Body of pancreas (tissue), 4 donors: ENCODE measurements around the gene C2orf81. TPM values are rescaled to one million over a fixed set of nuclear protein-coding genes. Genes with fewer than 3 reads are reported as not detected.

Experiments
- ATAC-seq: fragments of 150-250 bp; one replicate; pipeline ENCODE4 v1.9.1; 2016
- DNase-seq, 4 donors: peaks; one replicate each; pipeline ENCODE4 v3.0.0-alpha.2; 2019
- H3K27ac ChIP-seq, 4 donors: fragments of 200-600 bp; sonication (generic); 1 replicate in 3 of 4; 2 replicates in 1 of 4; pipeline versions ENCODE4 v1.5.1 to v1.6.1; 2016 to 2019; ENCODE audit warnings: mild to moderate bottlenecking in 1 of 4, mixed read lengths in 1 of 4, moderate library complexity in 1 of 4
- H3K27me3 ChIP-seq, 2 donors: fragments of 200-600 bp; sonication (generic); one replicate each; pipeline ENCODE4 v1.6.0; 2016; ENCODE audit warnings: mild to moderate bottlenecking in 1 of 2
- H3K36me3 ChIP-seq, 2 donors: fragments of 200-600 bp; sonication (generic); replicated peaks in 1 of 2; 2 replicates each; pipeline ENCODE4 v1.5.1; 2016; ENCODE audit warnings: low read depth in 2 of 2; ENCODE audit not compliant: insufficient read depth in 1 of 2
- H3K4me1 ChIP-seq: fragments of 200-600 bp; sonication (generic); one replicate; pipeline ENCODE4 v1.6.0; 2016
- H3K4me3 ChIP-seq, 2 donors: fragments of 200-600 bp; sonication (generic); 1 replicate in 1 of 2; 2 replicates in 1 of 2; pipeline ENCODE4 v1.5.1; 2016 to 2019
- H3K9me3 ChIP-seq, 3 donors: fragments of 200-600 bp; sonication (generic); 1 replicate in 2 of 3; 2 replicates in 1 of 3; pipeline ENCODE4 v1.5.1; 2016
- POLR2A ChIP-seq, 3 donors: fragments of 450-650 bp; IDR thresholded peaks; one replicate each; pipeline ENCODE4 v1.6.1; 2016; ENCODE audit warnings: antibody characterized with exemption in 3 of 3, mild to moderate bottlenecking in 2 of 3
- WGBS, 2 donors: methylation state at CpG; one replicate each; pipeline ENCODE4 v1.1.5; 2017; 5-methylcytosine and 5-hydroxymethylcytosine counted together
- intact Hi-C: fragments of 100-400 bp; cut with DNase I; formaldehyde crosslinking; loops from one replicate; pipeline ENCODE4 v1.15.1; 2023
- total RNA-seq, 2 donors: library from RNA; depleted of rRNA; stranded (reverse); fragments of >200 nt; gene quantifications; one replicate each; pipeline ENCODE4 v1.1.0, GENCODE V29; 2016
- TF ChIP-seq, protein P1 (sequence below), 7 experiments: fragments of 450-650 bp in 4 of 7; fragments of 200-600 bp in 3 of 7; sonication (generic) in 3 of 7; IDR thresholded peaks; one replicate each; pipeline ENCODE4 v1.5.1; 2016 to 2019; ENCODE audit warnings: antibody characterized with exemption in 7 of 7

The C2orf81 gene
- total RNA-seq, 2 donors from 2014 or later = 0.33 to 1.6 TPM

DNA sequence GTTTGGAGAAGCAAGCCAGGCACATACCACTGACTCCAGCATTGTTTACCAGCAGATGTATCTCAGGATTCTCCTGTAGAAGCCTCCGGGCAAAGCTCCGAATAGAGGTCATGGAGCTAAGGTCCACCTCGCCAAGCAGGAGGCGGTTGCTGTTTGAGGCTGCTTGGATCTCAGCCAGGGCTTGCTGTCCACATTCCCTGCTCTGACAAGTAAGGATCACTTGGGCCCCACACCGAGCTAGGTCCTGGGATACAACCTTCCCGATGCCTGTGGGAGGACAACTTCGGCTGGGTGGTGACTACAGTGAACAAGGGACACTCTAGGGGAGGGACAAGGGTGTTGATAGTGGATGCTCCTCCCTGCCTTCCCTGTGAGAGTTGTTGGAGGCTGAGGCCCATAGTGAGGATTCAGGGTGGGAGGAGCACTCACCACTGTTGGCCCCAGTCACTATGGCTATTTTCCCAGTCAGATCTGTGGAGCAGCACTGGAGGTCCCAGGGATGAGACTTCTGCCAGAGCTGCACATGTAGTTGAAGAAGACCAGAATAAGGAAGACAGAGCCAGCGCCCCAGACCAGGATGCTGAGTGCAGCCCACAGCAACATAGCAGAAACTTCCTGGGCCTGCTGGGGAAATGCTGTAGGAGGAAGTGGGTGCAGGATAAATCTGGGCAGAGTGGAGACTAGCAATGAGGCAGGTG is 8.3 kb downstream of the C2orf81 start:
- no peak overlapping the region for H3K4me3 ChIP-seq
- 70 to 71% methylated on average over 7 of the region's 8 CpGs for WGBS, 2 donors
- no peak for DNase-seq
- TF ChIP-seq, protein P1, sequence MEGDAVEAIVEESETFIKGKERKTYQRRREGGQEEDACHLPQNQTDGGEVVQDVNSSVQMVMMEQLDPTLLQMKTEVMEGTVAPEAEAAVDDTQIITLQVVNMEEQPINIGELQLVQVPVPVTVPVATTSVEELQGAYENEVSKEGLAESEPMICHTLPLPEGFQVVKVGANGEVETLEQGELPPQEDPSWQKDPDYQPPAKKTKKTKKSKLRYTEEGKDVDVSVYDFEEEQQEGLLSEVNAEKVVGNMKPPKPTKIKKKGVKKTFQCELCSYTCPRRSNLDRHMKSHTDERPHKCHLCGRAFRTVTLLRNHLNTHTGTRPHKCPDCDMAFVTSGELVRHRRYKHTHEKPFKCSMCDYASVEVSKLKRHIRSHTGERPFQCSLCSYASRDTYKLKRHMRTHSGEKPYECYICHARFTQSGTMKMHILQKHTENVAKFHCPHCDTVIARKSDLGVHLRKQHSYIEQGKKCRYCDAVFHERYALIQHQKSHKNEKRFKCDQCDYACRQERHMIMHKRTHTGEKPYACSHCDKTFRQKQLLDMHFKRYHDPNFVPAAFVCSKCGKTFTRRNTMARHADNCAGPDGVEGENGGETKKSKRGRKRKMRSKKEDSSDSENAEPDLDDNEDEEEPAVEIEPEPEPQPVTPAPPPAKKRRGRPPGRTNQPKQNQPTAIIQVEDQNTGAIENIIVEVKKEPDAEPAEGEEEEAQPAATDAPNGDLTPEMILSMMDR (IDR thresholded peaks at IDR 0.05) = no peak
- TF ChIP-seq POLR2A (IDR thresholded peaks at IDR 0.05) = no peak
- no peaks in the 10 kb centered on the region for H3K36me3 ChIP-seq
- H3K9me3 ChIP-seq = no peaks in the 10 kb centered on the region
- peaks cover 16% of the 10 kb centered on the region for H3K4me1 ChIP-seq
- no peaks in the 10 kb centered on the region for H3K27me3 ChIP-seq
- H3K27ac ChIP-seq = no peak overlapping the region
- no peak for ATAC-seq
- intact Hi-C loops = no loop called here

DNA sequence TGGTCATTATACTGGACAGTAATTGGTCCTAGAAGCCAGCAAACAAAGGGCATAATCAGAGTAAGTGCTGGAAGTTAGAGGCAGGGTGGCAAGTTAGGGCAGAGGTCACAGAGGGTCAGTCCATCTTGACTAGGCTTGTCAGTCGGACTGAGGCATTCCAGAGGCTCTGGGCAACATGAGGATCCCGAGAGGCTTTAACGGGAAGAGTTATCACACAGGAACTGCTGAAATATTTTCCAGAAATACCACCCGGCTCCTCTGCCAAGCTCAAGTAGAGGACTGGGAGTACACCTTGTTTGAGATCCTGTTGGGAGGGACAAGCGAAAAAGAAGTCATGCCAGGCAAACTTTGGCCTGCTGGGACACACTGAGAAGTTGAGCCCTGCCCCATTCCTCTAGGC is 13.7 kb downstream of the C2orf81 start:
- intact Hi-C loops = no loop called here
- DNase-seq = no peak
- TF ChIP-seq, protein P1 (IDR thresholded peaks at IDR 0.05) = no peak
- no peak for TF ChIP-seq POLR2A (IDR thresholded peaks at IDR 0.05)
- Histone ChIP-seq H3K4me1 (no peaks in the 10 kb centered on the region), H3K4me3 (no peak overlapping the region), H3K9me3 (no peaks in the 10 kb centered on the region), H3K27ac (no peak overlapping the region), H3K27me3 (no peaks in the 10 kb centered on the region), H3K36me3 (no peaks in the 10 kb centered on the region)
- no peak for ATAC-seq
- 65 to 67% methylated on average over 5 of the region's 5 CpGs for WGBS, 2 donors

DNA sequence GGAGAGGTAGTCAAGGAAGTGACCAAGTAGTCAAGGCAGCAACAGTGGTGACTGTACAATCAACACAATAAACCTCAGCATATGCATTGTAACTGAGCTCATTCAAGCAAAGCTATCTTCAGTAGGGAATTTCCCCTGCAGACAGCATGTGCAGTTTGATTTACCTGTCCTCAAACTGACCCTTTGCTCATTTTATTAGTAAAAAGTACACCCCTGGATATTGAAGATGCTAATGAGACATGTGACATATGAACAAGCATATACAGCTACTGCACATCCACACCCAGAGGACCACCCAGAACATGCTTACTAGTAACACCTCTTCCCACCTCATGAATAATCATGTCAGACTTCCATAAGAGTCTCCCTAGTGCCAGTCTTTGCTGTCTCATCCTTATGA is 15.4 kb downstream of the C2orf81 start:
- ATAC-seq (no peak), DNase-seq (no peak)
- Histone ChIP-seq H3K27ac (no peak overlapping the region), H3K36me3 (no peaks in the 10 kb centered on the region), H3K4me3 (no peak overlapping the region), H3K27me3 (no peaks in the 10 kb centered on the region), H3K4me1 (no peaks in the 10 kb centered on the region), H3K9me3 (no peaks in the 10 kb centered on the region)
- TF ChIP-seq, protein P1 (IDR thresholded peaks at IDR 0.05) = no peak
- no peak for TF ChIP-seq POLR2A (IDR thresholded peaks at IDR 0.05)
- intact Hi-C loops = no loop called here

DNA sequence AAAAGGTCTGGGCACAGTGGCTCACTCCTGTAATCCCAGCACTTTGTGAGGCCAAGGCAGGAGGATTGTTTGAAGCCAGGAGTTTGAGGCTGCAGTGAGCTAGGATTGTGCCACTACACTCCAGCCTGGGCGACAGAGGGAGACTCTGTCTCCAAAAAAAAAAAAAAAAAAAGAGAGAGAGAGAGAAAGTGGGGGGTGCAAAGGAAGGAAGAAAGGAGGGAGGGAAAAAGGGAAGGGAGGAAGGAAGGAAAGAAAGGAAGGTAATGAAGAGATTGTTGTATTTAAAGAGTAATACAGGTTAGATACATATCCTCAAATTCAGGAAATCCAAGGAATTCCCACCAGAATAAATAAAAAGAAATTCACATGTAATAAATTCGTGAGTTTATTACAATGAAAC is 19.5 kb downstream of the C2orf81 start:
- Histone ChIP-seq H3K4me1 (no peaks in the 10 kb centered on the region), H3K9me3 (no peaks in the 10 kb centered on the region), H3K36me3 (no peaks in the 10 kb centered on the region), H3K4me3 (no peak overlapping the region), H3K27ac (no peak overlapping the region), H3K27me3 (no peaks in the 10 kb centered on the region)
- TF ChIP-seq, protein P1 (IDR thresholded peaks at IDR 0.05) = no peak
- TF ChIP-seq POLR2A (IDR thresholded peaks at IDR 0.05) = no peak
- intact Hi-C loops = no loop called here
- DNase-seq = no peak
- no peak for ATAC-seq
- WGBS, 2 donors = 67 to 68% methylated on average over 2 of the region's 2 CpGs

DNA sequence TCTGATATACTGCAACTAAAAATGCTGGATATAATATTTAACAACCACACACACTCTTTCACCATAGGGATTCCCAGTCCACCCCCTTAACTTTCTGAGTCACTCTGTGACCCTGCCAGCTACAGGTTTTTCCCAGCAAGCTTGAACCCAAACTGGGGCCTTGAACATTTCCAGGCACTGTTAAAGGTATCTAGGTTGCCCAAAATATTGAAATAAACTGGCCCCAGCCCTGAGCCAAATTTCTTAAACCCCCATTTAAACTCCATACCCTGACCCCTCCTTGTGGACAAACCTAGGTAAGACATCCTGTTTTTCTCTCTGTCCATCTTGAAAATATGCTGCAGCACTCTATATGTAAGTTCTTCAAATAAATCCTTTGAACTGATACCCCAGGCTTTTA is 21.6 kb downstream of the C2orf81 start:
- peak; percentile 35 for ATAC-seq
- no peak overlapping the region for H3K4me3 ChIP-seq
- intact Hi-C loops = no loop called here
- no peaks in the 10 kb centered on the region for H3K36me3 ChIP-seq
- no peaks in the 10 kb centered on the region for H3K4me1 ChIP-seq
- no peaks in the 10 kb centered on the region for H3K9me3 ChIP-seq
- H3K27me3 ChIP-seq = no peaks in the 10 kb centered on the region
- H3K27ac ChIP-seq = no peak overlapping the region
- TF ChIP-seq, protein P1 (IDR thresholded peaks at IDR 0.05) = peak in 6 of 7 experiments; percentile 17 to 49 (median 34)
- TF ChIP-seq POLR2A (IDR thresholded peaks at IDR 0.05) = no peak
- DNase-seq = no peak
